ENCODE data around the gene ATP1B2. TPM values are rescaled to one million over a fixed set of nuclear protein-coding genes. Genes with fewer than 3 reads are reported as not detected.

Gene ATP1B2
- total RNA-seq, 1 donor from 2014 or later: 1.4 TPM

Other genes starting within 250 kb of the ATP1B2 start
- gene TMEM256, start 246.8 kb upstream of the ATP1B2 start, total RNA-seq: 68.7 TPM
- gene NLGN2, start 243.1 kb upstream of the ATP1B2 start, total RNA-seq: 21.0 TPM
- gene SPEM1, start 230.6 kb upstream of the ATP1B2 start, total RNA-seq: not detected
- gene SPEM2, start 225.3 kb upstream of the ATP1B2 start, total RNA-seq: not detected
- not detected for gene SPEM3, start 222.1 kb upstream of the ATP1B2 start, total RNA-seq
- 3.2 TPM for gene TMEM102, start 215.5 kb upstream of the ATP1B2 start, total RNA-seq
- 2.4 TPM for gene FGF11, start 211.4 kb upstream of the ATP1B2 start, total RNA-seq
- 6.8 TPM for gene CHRNB1, start 205.9 kb upstream of the ATP1B2 start, total RNA-seq
- gene ZBTB4, start 171.3 kb upstream of the ATP1B2 start, total RNA-seq: 72.5 TPM
- not detected for gene SLC35G6, start 169.5 kb upstream of the ATP1B2 start, total RNA-seq
- 102 TPM for gene POLR2A, start 166.6 kb upstream of the ATP1B2 start, total RNA-seq
- gene TNFSF12, start 101.9 kb upstream of the ATP1B2 start, total RNA-seq: 43.0 TPM
- 26.3 TPM for gene TNFSF13, start 92.2 kb upstream of the ATP1B2 start, total RNA-seq
- 48.7 TPM for gene SENP3, start 89.0 kb upstream of the ATP1B2 start, total RNA-seq
- 286 TPM for gene CD68, start 71.3 kb upstream of the ATP1B2 start, total RNA-seq
- gene MPDU1, start 67.1 kb upstream of the ATP1B2 start, total RNA-seq: 55.2 TPM
- gene SOX15, start 60.8 kb upstream of the ATP1B2 start, total RNA-seq: not detected
- 36.1 TPM for gene FXR2, start 36.0 kb upstream of the ATP1B2 start, total RNA-seq
- gene SAT2, start 23.1 kb upstream of the ATP1B2 start, total RNA-seq: 73.6 TPM
- 0.71 TPM for gene SHBG, start 20.8 kb upstream of the ATP1B2 start, total RNA-seq
- 42.3 TPM for gene TP53, start 36.6 kb downstream of the ATP1B2 start, total RNA-seq
- gene WRAP53, start 37.6 kb downstream of the ATP1B2 start, total RNA-seq: 4.9 TPM
- 0.58 TPM for gene EFNB3, start 54.3 kb downstream of the ATP1B2 start, total RNA-seq
- gene DNAH2, start 66.8 kb downstream of the ATP1B2 start, total RNA-seq: 0.26 TPM
- 92.5 TPM for gene KDM6B, start 183.3 kb downstream of the ATP1B2 start, total RNA-seq
- gene TMEM88, start 204.1 kb downstream of the ATP1B2 start, total RNA-seq: 34.2 TPM
- gene NAA38, start 206.6 kb downstream of the ATP1B2 start, total RNA-seq: 68.3 TPM
- 16.7 TPM for gene CYB5D1, start 207.1 kb downstream of the ATP1B2 start, total RNA-seq
- 40.9 TPM for gene CHD3, start 237.9 kb downstream of the ATP1B2 start, total RNA-seq

Measured in mesenteric fat pad (tissue), 1 donor.